ENCODE measurements around the gene PGM2L1.

DNA sequence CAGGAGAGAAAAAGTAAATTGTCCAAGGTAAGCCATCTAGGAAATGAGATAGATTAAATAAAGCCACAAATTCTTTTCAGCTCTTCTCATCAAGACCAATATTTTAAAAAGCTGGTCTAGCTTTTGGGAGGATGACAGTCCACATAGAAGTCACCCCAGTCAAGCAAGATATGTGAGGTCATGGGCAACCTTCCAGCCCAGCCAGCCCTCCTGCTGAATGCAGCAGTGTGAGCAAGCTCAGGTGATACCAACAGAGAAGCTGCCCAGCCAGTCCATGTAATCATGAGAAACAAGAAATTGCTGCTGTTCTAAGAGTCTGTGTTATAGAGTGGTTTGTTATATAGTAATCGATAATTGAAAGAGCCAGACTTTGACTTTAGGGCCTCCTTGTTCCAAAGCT lies 40.4 kb upstream of the PGM2L1 start:
- TF ChIP-seq POLR2A (IDR thresholded peaks at IDR 0.05) = no peak
- TF ChIP-seq, protein P1, sequence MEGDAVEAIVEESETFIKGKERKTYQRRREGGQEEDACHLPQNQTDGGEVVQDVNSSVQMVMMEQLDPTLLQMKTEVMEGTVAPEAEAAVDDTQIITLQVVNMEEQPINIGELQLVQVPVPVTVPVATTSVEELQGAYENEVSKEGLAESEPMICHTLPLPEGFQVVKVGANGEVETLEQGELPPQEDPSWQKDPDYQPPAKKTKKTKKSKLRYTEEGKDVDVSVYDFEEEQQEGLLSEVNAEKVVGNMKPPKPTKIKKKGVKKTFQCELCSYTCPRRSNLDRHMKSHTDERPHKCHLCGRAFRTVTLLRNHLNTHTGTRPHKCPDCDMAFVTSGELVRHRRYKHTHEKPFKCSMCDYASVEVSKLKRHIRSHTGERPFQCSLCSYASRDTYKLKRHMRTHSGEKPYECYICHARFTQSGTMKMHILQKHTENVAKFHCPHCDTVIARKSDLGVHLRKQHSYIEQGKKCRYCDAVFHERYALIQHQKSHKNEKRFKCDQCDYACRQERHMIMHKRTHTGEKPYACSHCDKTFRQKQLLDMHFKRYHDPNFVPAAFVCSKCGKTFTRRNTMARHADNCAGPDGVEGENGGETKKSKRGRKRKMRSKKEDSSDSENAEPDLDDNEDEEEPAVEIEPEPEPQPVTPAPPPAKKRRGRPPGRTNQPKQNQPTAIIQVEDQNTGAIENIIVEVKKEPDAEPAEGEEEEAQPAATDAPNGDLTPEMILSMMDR (IDR thresholded peaks at IDR 0.05) = no peak

Data from lower leg skin (tissue), 3 donors.